ENCODE results near the gene ATRN.

- TF ChIP-seq CTCF (IDR thresholded peaks at IDR 0.05): no peak
- TF ChIP-seq POLR2A (IDR thresholded peaks at IDR 0.05): no peak
- no peak for TF ChIP-seq EP300 (IDR thresholded peaks at IDR 0.05)
Observed at GRCh38 chr20:3654326-3655130, 183.7 kb downstream of the ATRN start.
